Measurements from ENCODE around the gene PACSIN2. TPM values are rescaled to one million over a fixed set of nuclear protein-coding genes. Genes with fewer than 3 reads are reported as not detected.
A peak's percentile ranks its signal among the peaks of the same experiment; 100 is the strongest.

PACSIN2 gene
- total RNA-seq, 6 experiments from 2014 or later = 69.8 to 97.3 (median 76.2) TPM

DNA sequence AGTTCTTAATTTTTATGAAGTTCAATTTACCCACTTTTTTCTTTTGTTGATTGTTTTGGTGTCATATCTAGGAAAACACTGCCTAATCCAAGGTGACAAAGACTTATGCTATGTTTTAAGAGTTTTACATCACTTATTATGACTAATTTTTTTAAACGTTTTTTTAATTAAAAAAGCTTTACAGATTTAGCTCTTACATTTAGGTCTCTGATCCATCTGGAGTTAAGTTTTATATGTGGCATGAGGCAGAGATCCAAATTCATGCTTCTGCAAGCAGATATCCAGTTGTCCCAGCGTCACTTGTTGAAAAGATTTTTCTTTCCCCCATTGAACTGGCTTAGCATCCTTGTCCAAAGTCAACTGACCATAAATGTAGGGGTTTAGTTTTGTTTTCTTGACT, 72.6 kb downstream of the PACSIN2 start:
- peaks cover 17% of the 10 kb centered on the region for H3K36me3 Mint-ChIP-seq (ENCODE audit: low read depth)
- TF ChIP-seq, protein P1, sequence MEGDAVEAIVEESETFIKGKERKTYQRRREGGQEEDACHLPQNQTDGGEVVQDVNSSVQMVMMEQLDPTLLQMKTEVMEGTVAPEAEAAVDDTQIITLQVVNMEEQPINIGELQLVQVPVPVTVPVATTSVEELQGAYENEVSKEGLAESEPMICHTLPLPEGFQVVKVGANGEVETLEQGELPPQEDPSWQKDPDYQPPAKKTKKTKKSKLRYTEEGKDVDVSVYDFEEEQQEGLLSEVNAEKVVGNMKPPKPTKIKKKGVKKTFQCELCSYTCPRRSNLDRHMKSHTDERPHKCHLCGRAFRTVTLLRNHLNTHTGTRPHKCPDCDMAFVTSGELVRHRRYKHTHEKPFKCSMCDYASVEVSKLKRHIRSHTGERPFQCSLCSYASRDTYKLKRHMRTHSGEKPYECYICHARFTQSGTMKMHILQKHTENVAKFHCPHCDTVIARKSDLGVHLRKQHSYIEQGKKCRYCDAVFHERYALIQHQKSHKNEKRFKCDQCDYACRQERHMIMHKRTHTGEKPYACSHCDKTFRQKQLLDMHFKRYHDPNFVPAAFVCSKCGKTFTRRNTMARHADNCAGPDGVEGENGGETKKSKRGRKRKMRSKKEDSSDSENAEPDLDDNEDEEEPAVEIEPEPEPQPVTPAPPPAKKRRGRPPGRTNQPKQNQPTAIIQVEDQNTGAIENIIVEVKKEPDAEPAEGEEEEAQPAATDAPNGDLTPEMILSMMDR (IDR thresholded peaks at IDR 0.05) = no peak
- no peak overlapping the region for H3K4me3 Mint-ChIP-seq
- peaks cover 6% of the 10 kb centered on the region for H3K27me3 Mint-ChIP-seq (ENCODE audit: insufficient read depth)
- no peak overlapping the region; the same call in 1 of the 2 replicates for H3K27ac Mint-ChIP-seq
- H3K9me3 Mint-ChIP-seq = no peaks in the 10 kb centered on the region
- H3K4me1 Mint-ChIP-seq (ENCODE audit: low read depth) = peaks cover 82% of the 10 kb centered on the region
- no peak for DNase-seq

- no peaks in the 10 kb centered on the region for H3K9me3 Mint-ChIP-seq
- DNase-seq = peak; percentile 75
- H3K36me3 Mint-ChIP-seq (ENCODE audit: low read depth) = no peaks in the 10 kb centered on the region
- TF ChIP-seq, protein P1 (IDR thresholded peaks at IDR 0.05) = no peak
- peaks cover 6% of the 10 kb centered on the region for H3K27me3 Mint-ChIP-seq (ENCODE audit: insufficient read depth)
- peak overlapping the region; percentile 72 for H3K4me3 Mint-ChIP-seq
- peak overlapping the region; percentile 94 for H3K27ac Mint-ChIP-seq
- peaks cover 80% of the 10 kb centered on the region for H3K4me1 Mint-ChIP-seq (ENCODE audit: low read depth)
Observed at GRCh38 chr22:42939941-42940653, 74.9 kb downstream of the PACSIN2 start.

GRCh38 chr22:42939451-42939881, 75.5 kb downstream of the PACSIN2 start:
- Mint-ChIP-seq H3K4me3 (peak overlapping the region; percentile 72; the same call in 1 of the 2 replicates), H3K27me3 (ENCODE audit: insufficient read depth) (peaks cover 6% of the 10 kb centered on the region)

GRCh38 chr22:42938976-42939375, 76.0 kb downstream of the PACSIN2 start:
- H3K36me3 Mint-ChIP-seq (ENCODE audit: low read depth) = no peaks in the 10 kb centered on the region
- peaks cover 90% of the 10 kb centered on the region for H3K4me1 Mint-ChIP-seq (ENCODE audit: low read depth)
- peaks cover 6% of the 10 kb centered on the region for H3K27me3 Mint-ChIP-seq (ENCODE audit: insufficient read depth)
- H3K9me3 Mint-ChIP-seq = no peaks in the 10 kb centered on the region
- H3K27ac Mint-ChIP-seq = peak overlapping the region; percentile 94
- TF ChIP-seq, protein P1 (IDR thresholded peaks at IDR 0.05) = no peak
- no peak overlapping the region for H3K4me3 Mint-ChIP-seq
- DNase-seq = no peak

More at GRCh38 chr22:42939451-42939881, 75.5 kb downstream of the PACSIN2 start:
- H3K4me1 Mint-ChIP-seq (ENCODE audit: low read depth) = peaks cover 85% of the 10 kb centered on the region
- no peak for DNase-seq
- no peaks in the 10 kb centered on the region for H3K9me3 Mint-ChIP-seq
- H3K36me3 Mint-ChIP-seq (ENCODE audit: low read depth) = no peaks in the 10 kb centered on the region
- TF ChIP-seq, protein P1 (IDR thresholded peaks at IDR 0.05) = no peak
- H3K27ac Mint-ChIP-seq = peak overlapping the region; percentile 94

DNA sequence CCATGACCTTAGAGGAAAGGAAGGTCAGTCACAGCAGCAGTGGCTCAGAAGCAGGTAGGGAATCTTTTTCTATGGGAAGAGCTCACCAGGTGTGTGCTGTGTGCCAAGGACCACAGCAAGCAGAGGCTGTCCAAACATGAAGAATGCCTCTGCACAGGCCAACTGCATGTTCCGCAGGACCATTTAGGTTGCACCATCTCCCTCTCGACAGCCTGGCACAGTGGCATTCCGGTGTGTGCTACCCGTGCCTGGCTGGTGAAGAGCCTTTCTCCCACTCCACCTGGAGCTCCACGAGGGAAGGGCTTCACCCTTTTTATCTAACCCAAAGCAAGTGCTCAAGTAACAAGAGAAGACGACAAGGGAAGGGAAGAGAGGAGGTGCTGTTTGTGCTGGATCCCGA, 76.5 kb downstream of the PACSIN2 start:
- no peak overlapping the region for H3K4me3 Mint-ChIP-seq
- no peaks in the 10 kb centered on the region for H3K36me3 Mint-ChIP-seq (ENCODE audit: low read depth)
- H3K9me3 Mint-ChIP-seq = no peaks in the 10 kb centered on the region
- H3K4me1 Mint-ChIP-seq (ENCODE audit: low read depth) = peaks cover 92% of the 10 kb centered on the region
- DNase-seq = no peak
- peaks cover 6% of the 10 kb centered on the region for H3K27me3 Mint-ChIP-seq (ENCODE audit: insufficient read depth)
- peak overlapping the region; percentile 94 for H3K27ac Mint-ChIP-seq
- TF ChIP-seq, protein P1 (IDR thresholded peaks at IDR 0.05) = no peak
